RWPE2 (cell line): ENCODE data around the gene PRAF2.
A peak's percentile ranks its signal among the peaks of the same experiment; 100 is the strongest.

Source experiments
- ATAC-seq: fragments of 200-7000 bp; cut with Tn5 transposase; 3 replicates; pipeline ENCODE4 v1.9.1; 2021; ENCODE audit warnings: low read depth
- DNase-seq: peaks from one replicate; pipeline ENCODE4 v3.0.0-alpha.2; 2020; ENCODE audit warnings: low spot score
- H3K27ac ChIP-seq: fragments of 450-650 bp; 2 replicates; pipeline ENCODE4 v1.5.1; 2017; ENCODE audit warnings: mild to moderate bottlenecking; ENCODE audit not compliant: poor library complexity, severe bottlenecking
- H3K27me3 ChIP-seq: fragments of 250-450 bp; sonication (Bioruptor Pico); 2 replicates; pipeline ENCODE4 v1.5.1; 2021; ENCODE audit warnings: mild to moderate bottlenecking, moderate library complexity; ENCODE audit not compliant: insufficient read depth, poor library complexity, severe bottlenecking
- H3K36me3 ChIP-seq: fragments of 250-450 bp; sonication (Bioruptor Pico); 2 replicates; pipeline ENCODE4 v1.5.1; 2020; ENCODE audit warnings: low read depth, mild to moderate bottlenecking, moderate library complexity
- H3K4me1 ChIP-seq: fragments of 250-450 bp; sonication (Bioruptor Pico); 2 replicates; pipeline ENCODE4 v1.5.1; 2021; ENCODE audit warnings: mild to moderate bottlenecking, moderate library complexity; ENCODE audit not compliant: insufficient read depth, poor library complexity, severe bottlenecking
- H3K4me3 ChIP-seq: fragments of 250-450 bp; sonication (Bioruptor Pico); 2 replicates; pipeline ENCODE4 v1.5.1; 2021; ENCODE audit warnings: mild to moderate bottlenecking, moderate library complexity; ENCODE audit not compliant: severe bottlenecking
- H3K9me3 ChIP-seq: fragments of 250-450 bp; sonication (Bioruptor Pico); 2 replicates; pipeline ENCODE4 v1.5.1; 2021; ENCODE audit warnings: mild to moderate bottlenecking, moderate library complexity; ENCODE audit not compliant: severe bottlenecking
- TF ChIP-seq, protein P1 (sequence below): fragments of 450-650 bp; IDR thresholded peaks from one replicate; pipeline ENCODE4 v1.5.1; 2017; ENCODE audit warnings: mild to moderate bottlenecking, moderate library complexity; ENCODE audit not compliant: poor library complexity, severe bottlenecking

The PRAF2 gene

DNA sequence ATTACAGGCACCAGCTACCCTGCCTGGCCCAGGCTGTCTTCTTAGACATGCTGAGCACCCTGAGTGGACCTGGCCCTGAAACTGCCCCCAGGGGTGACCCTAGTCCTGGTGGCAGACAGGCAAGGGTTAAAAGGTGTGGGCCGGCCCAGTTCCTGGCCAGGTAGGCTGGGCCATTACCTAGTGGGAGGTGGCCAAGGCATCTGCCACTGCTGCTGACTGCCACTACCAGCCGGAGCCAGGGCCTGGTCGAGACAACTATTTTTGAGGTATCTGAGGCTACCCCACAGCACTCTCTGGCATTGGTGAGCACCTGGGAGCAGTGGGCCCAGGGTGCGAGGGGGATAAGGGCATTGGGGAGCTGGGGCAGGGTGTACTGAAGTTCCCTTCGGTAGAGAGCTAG is 15.0 kb downstream of the PRAF2 start, which contains the start of gene CCDC120:
CCDC120 (plus strand) TSS at position 206 of the 400 bp plus-strand sequence. CDS start 3,043 bp downstream, outside the sequence.
- TF ChIP-seq, protein P1, sequence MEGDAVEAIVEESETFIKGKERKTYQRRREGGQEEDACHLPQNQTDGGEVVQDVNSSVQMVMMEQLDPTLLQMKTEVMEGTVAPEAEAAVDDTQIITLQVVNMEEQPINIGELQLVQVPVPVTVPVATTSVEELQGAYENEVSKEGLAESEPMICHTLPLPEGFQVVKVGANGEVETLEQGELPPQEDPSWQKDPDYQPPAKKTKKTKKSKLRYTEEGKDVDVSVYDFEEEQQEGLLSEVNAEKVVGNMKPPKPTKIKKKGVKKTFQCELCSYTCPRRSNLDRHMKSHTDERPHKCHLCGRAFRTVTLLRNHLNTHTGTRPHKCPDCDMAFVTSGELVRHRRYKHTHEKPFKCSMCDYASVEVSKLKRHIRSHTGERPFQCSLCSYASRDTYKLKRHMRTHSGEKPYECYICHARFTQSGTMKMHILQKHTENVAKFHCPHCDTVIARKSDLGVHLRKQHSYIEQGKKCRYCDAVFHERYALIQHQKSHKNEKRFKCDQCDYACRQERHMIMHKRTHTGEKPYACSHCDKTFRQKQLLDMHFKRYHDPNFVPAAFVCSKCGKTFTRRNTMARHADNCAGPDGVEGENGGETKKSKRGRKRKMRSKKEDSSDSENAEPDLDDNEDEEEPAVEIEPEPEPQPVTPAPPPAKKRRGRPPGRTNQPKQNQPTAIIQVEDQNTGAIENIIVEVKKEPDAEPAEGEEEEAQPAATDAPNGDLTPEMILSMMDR, result no peak
- H3K27ac ChIP-seq, result peak within 1 kb of the TSS; percentile 85
- H3K4me1 ChIP-seq, result no peaks in the 10 kb centered on the region
- no peaks in the 10 kb centered on the region for H3K27me3 ChIP-seq
- ATAC-seq (peak; percentile 86), DNase-seq (no peak)
- H3K36me3 ChIP-seq, result peaks cover 14% of the 10 kb centered on the region
- H3K4me3 ChIP-seq, result peak within 1 kb of the TSS; percentile 49
- H3K9me3 ChIP-seq, result no peaks in the 10 kb centered on the region

DNA sequence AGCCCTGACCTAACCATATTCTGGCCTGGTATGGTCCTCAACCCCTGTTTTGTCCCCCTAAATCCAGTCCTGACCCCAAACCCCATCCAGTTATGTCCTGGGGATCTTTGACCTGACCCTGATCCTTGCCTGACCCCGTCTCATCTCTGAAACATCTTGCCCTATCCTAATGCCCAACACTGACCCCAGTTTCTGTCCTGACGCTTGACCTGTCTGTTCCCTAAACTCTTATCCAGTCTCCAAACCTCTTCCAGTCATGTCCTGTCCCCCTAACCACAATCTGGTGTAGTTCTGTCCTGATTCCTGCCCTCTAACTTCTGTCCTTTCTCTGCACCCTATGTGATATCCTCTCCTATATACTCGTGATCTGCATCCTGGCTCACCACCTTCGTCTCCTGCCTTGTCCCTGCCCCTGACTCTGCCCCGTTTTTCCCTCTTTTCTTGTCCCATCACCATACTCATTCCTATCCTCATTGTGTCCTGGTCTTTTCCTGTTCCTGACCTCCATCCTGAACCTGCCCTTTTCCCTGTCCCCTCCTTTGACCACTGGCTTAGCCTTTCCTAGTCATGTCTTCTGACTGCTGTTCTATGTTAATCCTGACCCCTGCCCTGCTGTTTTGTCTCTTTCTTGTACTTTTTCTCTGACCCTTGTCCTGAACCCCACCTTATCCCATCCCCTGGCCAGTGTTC is 19.6 kb downstream of the PRAF2 start:
- Histone ChIP-seq H3K27ac (peak overlapping the region; percentile 61), H3K9me3 (no peaks in the 10 kb centered on the region), H3K36me3 (no peaks in the 10 kb centered on the region), H3K4me1 (no peaks in the 10 kb centered on the region), H3K27me3 (no peaks in the 10 kb centered on the region), H3K4me3 (peak overlapping the region; percentile 48)
- no peak for ATAC-seq
- TF ChIP-seq, protein P1, result no peak
- no peak for DNase-seq

DNA sequence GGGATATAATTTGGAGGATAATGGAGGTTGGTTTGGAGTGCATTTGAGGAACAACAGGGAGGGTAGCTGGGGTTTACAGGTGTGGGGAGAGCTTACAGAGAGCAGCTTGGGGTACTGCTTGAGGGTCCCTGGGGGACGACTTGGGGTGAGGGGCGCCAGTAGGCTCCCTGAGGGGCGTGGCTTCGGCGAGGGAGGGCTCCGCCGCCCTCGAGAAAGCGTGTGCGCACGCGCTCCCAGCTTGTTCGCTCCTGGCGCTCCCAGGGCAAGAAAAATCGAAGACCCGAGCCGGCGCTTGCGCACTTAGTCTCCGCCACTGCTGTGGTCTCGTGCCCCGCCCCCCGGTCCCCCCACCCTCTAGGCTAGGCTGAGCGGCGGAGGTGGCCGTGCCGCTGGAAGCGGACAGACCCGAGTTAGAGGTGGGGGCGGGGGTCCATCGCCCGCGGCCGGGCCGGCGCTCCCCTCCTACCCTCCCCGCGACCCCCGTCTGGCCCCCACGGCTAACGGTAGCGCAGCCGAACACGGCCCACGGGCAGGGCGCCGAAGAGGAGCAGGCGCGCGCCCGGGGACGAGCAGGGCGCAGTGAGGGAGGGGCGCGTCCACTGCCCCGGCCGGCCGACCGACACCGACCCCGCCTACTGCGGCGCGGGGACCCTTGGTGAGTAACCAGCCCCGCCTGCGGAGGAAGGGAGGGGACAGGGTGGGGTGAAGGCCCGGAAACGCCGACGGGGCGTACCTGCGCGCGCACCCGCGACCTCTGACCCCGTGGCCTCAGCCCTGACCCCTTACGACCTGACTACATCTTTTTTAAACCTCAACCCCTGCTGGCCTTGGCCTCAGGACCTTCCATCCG is 20.4 kb downstream of the PRAF2 start:
- TF ChIP-seq, protein P1, result no peak
- peak overlapping the region; percentile 61 for H3K27ac ChIP-seq
- H3K4me3 ChIP-seq, result peak overlapping the region; percentile 48
- DNase-seq (no peak), ATAC-seq (peak; percentile 74)
- no peaks in the 10 kb centered on the region for H3K4me1 ChIP-seq
- no peaks in the 10 kb centered on the region for H3K27me3 ChIP-seq
- no peaks in the 10 kb centered on the region for H3K9me3 ChIP-seq
- H3K36me3 ChIP-seq, result no peaks in the 10 kb centered on the region

DNA sequence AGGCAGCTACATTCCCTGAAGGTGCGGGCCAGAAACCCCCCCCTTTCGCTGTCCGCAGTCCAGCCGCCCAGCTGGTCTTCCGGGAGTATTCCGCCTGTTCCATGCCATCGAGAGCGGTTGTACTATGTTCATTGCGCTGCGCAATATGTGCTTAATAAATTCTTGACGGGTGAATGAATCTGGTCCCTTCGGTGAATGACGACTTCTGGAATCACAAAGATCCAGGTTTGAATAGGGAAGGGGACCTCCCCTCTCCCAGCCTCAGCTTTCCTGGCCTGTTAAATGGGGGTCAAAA is 29.9 kb downstream of the PRAF2 start:
- Histone ChIP-seq H3K4me3 (peak overlapping the region; percentile 23), H3K27me3 (no peaks in the 10 kb centered on the region), H3K4me1 (peaks cover 10% of the 10 kb centered on the region), H3K9me3 (no peaks in the 10 kb centered on the region), H3K36me3 (peaks cover 13% of the 10 kb centered on the region), H3K27ac (no peak overlapping the region)
- ATAC-seq (no peak), DNase-seq (no peak)
- TF ChIP-seq, protein P1, result peak; percentile 49
